CD4-positive, alpha-beta T cell treated with Interleukin-15 for 4 hours (primary cell): ENCODE measurements around the gene PRKCE.

Experiments
- DNase-seq: peaks from one replicate; pipeline ENCODE4 v3.0.0-alpha.2; 2020; ENCODE audit warnings: low spot score

PRKCE gene

GRCh38 chr2:45968946-45969584, 317.6 kb downstream of the PRKCE start:
- DNase-seq, result no peak

GRCh38 chr2:45973426-45973825, 322.0 kb downstream of the PRKCE start:
- no peak for DNase-seq

GRCh38 chr2:45974056-45974455, 322.6 kb downstream of the PRKCE start:
- no peak for DNase-seq

- DNase-seq, result no peak
Measured at GRCh38 chr2:45974762-45975408, 323.4 kb downstream of the PRKCE start.

- DNase-seq, result no peak
Measured at GRCh38 chr2:45975752-45976517, 324.5 kb downstream of the PRKCE start.

GRCh38 chr2:45978302-45978859, 326.9 kb downstream of the PRKCE start:
- no peak for DNase-seq

GRCh38 chr2:45979065-45979464, 327.6 kb downstream of the PRKCE start:
- DNase-seq, result no peak

- DNase-seq, result no peak
Measured at GRCh38 chr2:45980161-45980865, 328.8 kb downstream of the PRKCE start.

- DNase-seq, result no peak
Measured at GRCh38 chr2:45981384-45981930, 330.0 kb downstream of the PRKCE start.

GRCh38 chr2:45982096-45982495, 330.6 kb downstream of the PRKCE start:
- no peak for DNase-seq

- no peak for DNase-seq
Measured at GRCh38 chr2:45983213-45983612, 331.7 kb downstream of the PRKCE start.

GRCh38 chr2:45984366-45984765, 332.9 kb downstream of the PRKCE start:
- DNase-seq, result no peak

- DNase-seq, result no peak
Measured at GRCh38 chr2:45984896-45985473, 333.5 kb downstream of the PRKCE start.

- DNase-seq, result no peak
Measured at GRCh38 chr2:45986509-45986908, 335.0 kb downstream of the PRKCE start.

GRCh38 chr2:45987856-45988255, 336.4 kb downstream of the PRKCE start:
- no peak for DNase-seq

- no peak for DNase-seq
Measured at GRCh38 chr2:45988879-45989278, 337.4 kb downstream of the PRKCE start.

- no peak for DNase-seq
Measured at GRCh38 chr2:45990131-45990530, 338.7 kb downstream of the PRKCE start.

- DNase-seq, result no peak
Measured at GRCh38 chr2:45992021-45992740, 340.7 kb downstream of the PRKCE start.

GRCh38 chr2:45992741-45993475, 341.4 kb downstream of the PRKCE start:
- DNase-seq, result no peak

GRCh38 chr2:45993476-45993991, 342.1 kb downstream of the PRKCE start:
- peak; percentile 54 for DNase-seq
